ENCODE measurements around the gene PRAC1.

The PRAC1 gene

DNA sequence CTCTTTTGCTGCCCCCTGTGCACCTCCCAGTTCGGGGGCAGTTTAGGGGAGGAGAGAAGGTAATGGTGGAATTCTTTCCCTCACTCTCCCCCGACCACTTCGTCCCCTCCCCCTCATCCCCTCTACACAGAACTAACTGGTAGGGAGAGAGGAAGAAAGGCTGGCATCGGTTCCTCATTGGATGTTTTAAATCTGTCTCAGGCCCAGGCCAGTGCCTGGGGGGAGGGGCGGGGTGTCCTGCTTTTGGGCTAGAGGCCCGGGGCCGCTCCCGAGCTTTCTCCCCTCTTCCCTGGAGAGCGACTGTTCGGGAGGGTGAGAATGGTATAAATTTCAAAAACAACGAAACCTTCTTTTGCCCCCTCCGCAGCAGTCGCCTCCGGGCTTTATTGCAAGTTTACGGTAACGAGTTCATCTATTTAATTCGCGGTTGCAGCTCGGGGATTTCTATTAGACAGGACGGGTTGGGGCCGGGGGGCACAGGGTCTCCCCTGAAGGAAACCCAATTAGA, 651 bp upstream of the PRAC1 start, which contains the start of gene PRAC2:
PRAC2 (plus strand) TSS at position 271 of the 508 bp plus-strand sequence. CDS start 1,226 bp downstream, outside the sequence.
- Histone ChIP-seq H3K27me3 (replicated peaks; ENCODE audit: control insufficient read depth, insufficient read depth, low read length) (peaks cover 8% of the 10 kb centered on the region), H3K36me3 (ENCODE audit: control insufficient read depth, insufficient read depth, low read length) (no peaks in the 10 kb centered on the region), H3K4me3 (replicated peaks; ENCODE audit: low read depth, low read length) (no peak within 1 kb of the TSS; the same call in 1 of the 2 replicates)
- TF ChIP-seq CTCF (IDR thresholded peaks at IDR 0.05; ENCODE audit: insufficient read depth, low read length, poor library complexity, severe bottlenecking), result no peak
- DNase-seq (ENCODE audit: extremely low read depth, insufficient read length), result no peak

- TF ChIP-seq CTCF (IDR thresholded peaks at IDR 0.05; ENCODE audit: insufficient read depth, low read length, poor library complexity, severe bottlenecking), result no peak
- no peak for DNase-seq (ENCODE audit: extremely low read depth, insufficient read length)
- Histone ChIP-seq H3K4me3 (replicated peaks; ENCODE audit: low read depth, low read length) (no peak overlapping the region), H3K27me3 (replicated peaks; ENCODE audit: control insufficient read depth, insufficient read depth, low read length) (peaks cover 8% of the 10 kb centered on the region), H3K36me3 (ENCODE audit: control insufficient read depth, insufficient read depth, low read length) (no peaks in the 10 kb centered on the region)
These were observed 1.3 kb downstream of the PRAC1 start for GRCh38 chr17:48721009-48721402.

DNA sequence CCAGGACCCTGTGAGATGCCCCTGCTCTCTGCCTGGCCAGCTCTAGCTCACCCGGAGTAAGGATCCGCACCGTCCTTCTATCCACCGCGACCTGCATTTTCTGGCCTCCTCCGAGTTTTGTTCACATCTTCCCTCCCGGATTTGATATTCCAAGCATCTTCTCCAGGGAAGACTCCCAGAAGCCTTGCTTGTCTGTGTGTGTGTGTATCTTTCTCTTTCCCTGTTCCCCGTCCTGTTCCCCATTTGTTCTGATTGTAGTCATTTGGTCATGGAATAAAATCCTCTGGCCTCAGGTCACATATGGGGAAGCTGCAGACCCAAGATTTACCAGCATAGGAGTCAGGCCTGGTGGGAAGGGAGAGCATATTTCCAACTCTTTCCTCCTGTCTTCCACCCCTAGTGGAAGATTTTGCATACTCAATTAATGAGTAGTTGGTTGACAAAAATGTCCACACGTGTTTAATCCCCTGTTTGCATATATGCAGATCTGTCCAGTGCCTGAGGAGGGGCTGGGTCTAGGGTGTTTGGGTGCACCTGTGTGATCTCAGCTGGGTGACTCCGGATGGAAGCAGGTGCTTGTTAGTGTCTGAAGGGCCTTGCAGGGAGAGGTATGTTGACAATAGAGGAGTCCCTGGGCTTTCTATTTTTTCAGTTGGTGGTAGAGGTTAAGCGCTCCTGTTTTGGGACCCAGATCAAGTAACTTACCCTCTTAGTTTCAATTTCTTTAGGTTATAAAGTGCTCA, 1.9 kb downstream of the PRAC1 start:
- no peak for TF ChIP-seq CTCF (IDR thresholded peaks at IDR 0.05; ENCODE audit: insufficient read depth, low read length, poor library complexity, severe bottlenecking)

GRCh38 chr17:48719642-48720265, 2.6 kb downstream of the PRAC1 start:
- Histone ChIP-seq H3K36me3 (ENCODE audit: control insufficient read depth, insufficient read depth, low read length) (no peaks in the 10 kb centered on the region), H3K4me3 (replicated peaks; ENCODE audit: low read depth, low read length) (no peak overlapping the region), H3K27me3 (replicated peaks; ENCODE audit: control insufficient read depth, insufficient read depth, low read length) (peaks cover 5% of the 10 kb centered on the region)
- TF ChIP-seq CTCF (IDR thresholded peaks at IDR 0.05; ENCODE audit: insufficient read depth, low read length, poor library complexity, severe bottlenecking), result no peak
- DNase-seq (ENCODE audit: extremely low read depth, insufficient read length), result no peak

More for the DNA sequence above, 1.9 kb downstream of the PRAC1 start:
- Histone ChIP-seq H3K4me3 (replicated peaks; ENCODE audit: low read depth, low read length) (no peak overlapping the region), H3K27me3 (replicated peaks; ENCODE audit: control insufficient read depth, insufficient read depth, low read length) (peaks cover 5% of the 10 kb centered on the region), H3K36me3 (ENCODE audit: control insufficient read depth, insufficient read depth, low read length) (no peaks in the 10 kb centered on the region)
- no peak for DNase-seq (ENCODE audit: extremely low read depth, insufficient read length)

DNA sequence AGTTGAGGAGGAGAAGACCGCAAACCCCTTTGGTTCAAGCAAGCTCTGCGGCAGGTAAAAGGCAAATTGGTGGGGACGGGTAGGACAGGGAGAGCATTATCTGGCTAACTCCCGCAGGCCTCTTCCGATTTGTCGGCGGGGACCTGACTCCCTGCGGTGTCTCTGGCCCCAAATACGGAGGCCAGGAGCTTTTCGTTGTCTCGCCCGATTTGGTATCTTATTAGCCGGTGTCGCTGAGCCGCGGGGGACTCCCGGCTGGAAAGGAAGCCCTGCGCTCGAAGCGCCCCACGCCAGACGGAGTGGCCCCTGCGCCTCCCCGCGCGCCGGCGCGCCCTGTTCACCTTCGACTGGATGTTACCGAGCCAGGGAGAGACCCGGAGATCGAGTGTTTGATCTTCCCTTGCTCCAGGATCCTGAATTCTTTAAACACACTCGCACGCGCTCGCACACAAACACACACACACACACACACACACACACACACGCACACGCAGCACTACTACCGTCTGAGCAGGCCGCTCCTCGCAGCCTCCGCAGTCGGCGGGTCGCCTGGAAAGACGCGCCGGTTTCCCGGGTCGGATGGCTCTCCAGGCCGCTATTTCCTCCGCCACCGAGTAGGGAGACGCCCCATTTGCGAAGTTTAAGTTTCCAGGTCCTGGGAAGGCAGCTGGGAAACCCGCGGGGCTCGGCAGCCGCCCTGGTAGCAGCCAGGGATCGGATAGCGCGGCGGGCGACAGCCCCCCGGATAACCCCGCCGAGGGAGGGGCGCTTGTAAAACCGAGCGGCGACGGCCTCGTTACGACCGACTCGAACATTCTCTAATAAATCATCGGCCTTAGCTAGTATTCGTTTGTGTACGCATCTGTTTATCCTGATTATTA, 3.3 kb downstream of the PRAC1 start:
- Histone ChIP-seq H3K4me3 (replicated peaks; ENCODE audit: low read depth, low read length) (no peak overlapping the region), H3K36me3 (ENCODE audit: control insufficient read depth, insufficient read depth, low read length) (no peaks in the 10 kb centered on the region), H3K27me3 (replicated peaks; ENCODE audit: control insufficient read depth, insufficient read depth, low read length) (peaks cover 5% of the 10 kb centered on the region)
- DNase-seq (ENCODE audit: extremely low read depth, insufficient read length), result no peak
- no peak for TF ChIP-seq CTCF (IDR thresholded peaks at IDR 0.05; ENCODE audit: insufficient read depth, low read length, poor library complexity, severe bottlenecking)
